HG02678 (cell line): ENCODE measurements around the gene SERPINB6.

Source experiments
- ATAC-seq: cut with Tn5 transposase; IDR thresholded peaks from one replicate; pipeline ENCODE4 v1.9.1; 2021; ENCODE audit warnings: mild to moderate bottlenecking, moderate library complexity; ENCODE audit not compliant: unreplicated experiment

The SERPINB6 gene

GRCh38 chr6:2999618-3000557 lies 28.5 kb upstream of the SERPINB6 start, which contains the start of gene NQO2:
Gene NQO2, plus strand, starts transcription at chr6:2999894. Its CDS starts 6,659 bp downstream, at chr6:3006553.
- ATAC-seq, result peak; percentile 77

GRCh38 chr6:2998998-2999617 lies 27.7 kb upstream of the SERPINB6 start:
- peak; percentile 23 for ATAC-seq

- ATAC-seq, result peak; percentile 48
Measured at GRCh38 chr6:2998249-2998997, 27.1 kb upstream of the SERPINB6 start.

GRCh38 chr6:2993755-2994317 lies 22.5 kb upstream of the SERPINB6 start:
- ATAC-seq, result no peak

- ATAC-seq, result no peak
Measured at GRCh38 chr6:2992330-2992979, 21.1 kb upstream of the SERPINB6 start.

- ATAC-seq, result no peak
Measured at GRCh38 chr6:2990932-2991506, 19.7 kb upstream of the SERPINB6 start.

GRCh38 chr6:2990248-2990931 lies 19.0 kb upstream of the SERPINB6 start:
- no peak for ATAC-seq

GRCh38 chr6:2989332-2990247 lies 18.2 kb upstream of the SERPINB6 start:
- ATAC-seq, result peak; percentile 75

- peak; percentile 65 for ATAC-seq
Measured at GRCh38 chr6:2988426-2989331, 17.3 kb upstream of the SERPINB6 start.

- ATAC-seq, result no peak
Measured at GRCh38 chr6:2988094-2988425, 16.7 kb upstream of the SERPINB6 start.

GRCh38 chr6:2986722-2987221 lies 15.4 kb upstream of the SERPINB6 start:
- no peak for ATAC-seq

GRCh38 chr6:2984738-2985406 lies 13.5 kb upstream of the SERPINB6 start:
- ATAC-seq, result no peak

GRCh38 chr6:2982426-2983117 lies 11.2 kb upstream of the SERPINB6 start:
- no peak for ATAC-seq

GRCh38 chr6:2980465-2980855 lies 9.1 kb upstream of the SERPINB6 start:
- ATAC-seq, result no peak

GRCh38 chr6:2979819-2980464 lies 8.6 kb upstream of the SERPINB6 start:
- no peak for ATAC-seq

- ATAC-seq, result no peak
Measured at GRCh38 chr6:2978923-2979322, 7.6 kb upstream of the SERPINB6 start.
